Panc1 (cell line): Measurements from ENCODE around the gene TEDC1. TPM values are rescaled to one million over a fixed set of nuclear protein-coding genes. Genes with fewer than 3 reads are reported as not detected.

Experiments used
- ATAC-seq: fragments of 200-7000 bp; cut with Tn5 transposase; 2 replicates; pipeline ENCODE4 v1.9.1; 2020; ENCODE audit warnings: mild to moderate bottlenecking, moderate library complexity
- BruUV-seq: library from RNA; stranded (reverse); fragments of 400-500 nt; replicated peaks from 2 replicates; lab custom pipeline; 2021; lab: Mats Ljungman, UMichigan
- CTCF ChIA-PET: fragments of 300-600 bp; sonication (Branson Sonifier 250); formaldehyde crosslinking; loops from one replicate; lab custom pipeline; 2022; ENCODE audit warnings: antibody characterized with exemption; lab: Charles Lee
- POLR2A ChIA-PET: fragments of 300-600 bp; sonication (Branson Sonifier 250); formaldehyde crosslinking; loops from one replicate; lab custom pipeline; 2022; ENCODE audit warnings: antibody characterized with exemption; lab: Charles Lee
- DNase-seq: peaks from one replicate; pipeline ENCODE4 v3.0.0-alpha.2; 2010; ENCODE audit warnings: low read depth, low spot score
- H3K27ac ChIP-seq: 2 replicates; pipeline ENCODE4 v1.5.1; 2011; ENCODE audit warnings: mild to moderate bottlenecking, low read length, inconsistent platforms
- H3K27me3 ChIP-seq: fragments of 200-500 bp; sonication (Bioruptor generic); 2 replicates; pipeline ENCODE4 v1.6.0; 2014; ENCODE audit warnings: low read length, inconsistent platforms; ENCODE audit not compliant: control insufficient read depth, insufficient read depth
- H3K36me3 ChIP-seq: fragments of 200-500 bp; sonication (Bioruptor generic); 2 replicates; pipeline ENCODE4 v1.5.1; 2014; ENCODE audit warnings: inconsistent platforms, mild to moderate bottlenecking, low read length, moderate library complexity; ENCODE audit not compliant: control insufficient read depth, insufficient read depth
- H3K4me1 ChIP-seq: 2 replicates; pipeline ENCODE4 v1.5.1; 2011; ENCODE audit warnings: inconsistent platforms, mild to moderate bottlenecking, low read length, moderate library complexity; ENCODE audit not compliant: control insufficient read depth, insufficient read depth
- H3K4me3 ChIP-seq, 2 experiments: 2 replicates each; pipeline ENCODE4 v1.5.1; 2011 to 2012; ENCODE audit warnings: low read depth in 2 of 2, low read length in 2 of 2, mild to moderate bottlenecking in 2 of 2, inconsistent platforms in 1 of 2, moderate library complexity in 1 of 2
- H3K9me3 ChIP-seq: fragments of 200-500 bp; sonication (Bioruptor generic); 2 replicates; pipeline ENCODE4 v1.5.1; 2014; ENCODE audit warnings: low read depth, mild to moderate bottlenecking, inconsistent platforms, low read length, moderate library complexity; ENCODE audit not compliant: control insufficient read depth, insufficient read depth
- POLR2AphosphoS5 ChIP-seq: IDR thresholded peaks from 2 replicates; pipeline ENCODE4 v1.6.1; 2012; ENCODE audit warnings: mild to moderate bottlenecking, low read depth, low read length, moderate library complexity
- SIN3A ChIP-seq: IDR thresholded peaks from 2 replicates; pipeline ENCODE4 v1.6.1; 2012; ENCODE audit warnings: low read depth, mild to moderate bottlenecking, low read length, moderate library complexity, borderline replicate concordance; ENCODE audit not compliant: insufficient read depth
- TCF7L2 ChIP-seq: IDR thresholded peaks from 2 replicates; pipeline ENCODE4 v1.6.1; 2011; ENCODE audit warnings: mild to moderate bottlenecking, low read depth, low read length, inconsistent platforms
- in situ Hi-C: cut with HindIII; loops from 2 replicates; pipeline ENCODE4 v1.10.0; 2016; ENCODE audit warnings: low sequenced_read_pairs, low pct_unique_long_range_greater_than_20kb
- intact Hi-C: fragments of 100-400 bp; cut with micrococcal nuclease; formaldehyde crosslinking; loops from one replicate; pipeline ENCODE4 v1.10.0; 2022; ENCODE audit not compliant: unreplicated experiment
- total RNA-seq: library from RNA; stranded (reverse); gene quantifications from one replicate; pipeline ENCODE4 v1.2.1, GENCODE V29; 2021; ENCODE audit not compliant: unreplicated experiment
- TF ChIP-seq, protein P1 (sequence below): fragments of 450-650 bp; IDR thresholded peaks from 2 replicates; pipeline ENCODE4 v1.5.1; 2017; ENCODE audit warnings: mild to moderate bottlenecking
- TF ChIP-seq, protein P2 (sequence below), 2 experiments: IDR thresholded peaks; 2 replicates each; pipeline ENCODE4 v1.6.1; 2011 to 2012; ENCODE audit warnings: low read depth in 2 of 2, control low read depth in 1 of 2, low read length in 1 of 2, mild to moderate bottlenecking in 1 of 2, moderate library complexity in 1 of 2; ENCODE audit not compliant: insufficient read depth in 1 of 2

Gene TEDC1
- total RNA-seq, 1 experiment from 2014 or later, result 47.8 TPM

DNA sequence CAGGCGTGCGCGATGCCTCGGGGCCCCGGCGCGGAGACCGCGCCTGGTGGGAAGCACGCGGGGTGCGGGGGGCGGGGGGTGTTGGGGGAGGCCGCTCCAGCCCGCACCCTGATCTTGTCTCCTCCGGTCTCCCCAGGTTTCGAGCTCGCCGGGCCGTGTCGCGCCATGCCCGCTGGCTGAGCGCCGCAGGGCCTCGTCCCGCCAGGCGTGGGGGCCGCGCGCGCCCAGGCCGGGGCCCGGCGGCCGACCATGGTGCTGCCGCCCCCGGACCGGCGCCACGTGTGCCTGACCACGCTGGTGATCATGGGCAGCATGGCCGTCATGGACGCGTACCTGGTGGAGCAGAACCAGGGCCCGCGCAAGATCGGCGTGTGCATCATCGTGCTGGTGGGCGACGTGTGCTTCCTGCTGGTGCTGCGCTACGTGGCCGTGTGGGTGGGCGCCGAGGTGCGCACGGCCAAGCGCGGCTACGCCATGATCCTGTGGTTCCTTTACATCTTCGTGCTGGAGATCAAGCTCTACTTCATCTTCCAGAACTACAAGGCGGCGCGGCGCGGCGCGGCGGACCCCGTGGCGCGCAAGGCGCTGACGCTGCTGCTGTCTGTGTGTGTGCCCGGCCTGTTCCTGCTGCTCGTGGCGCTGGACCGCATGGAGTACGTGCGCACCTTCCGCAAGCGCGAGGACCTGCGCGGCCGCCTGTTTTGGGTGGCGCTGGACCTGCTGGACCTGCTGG is 37.7 kb downstream of the TEDC1 start:
- no peak for ATAC-seq
- H3K4me3 ChIP-seq, result peak overlapping the region in 1 of 2 experiments; percentile 41; a peak in 1 of 4 replicates
- TF ChIP-seq SIN3A (no peak), TCF7L2 (no peak)
- TF ChIP-seq, protein P1, sequence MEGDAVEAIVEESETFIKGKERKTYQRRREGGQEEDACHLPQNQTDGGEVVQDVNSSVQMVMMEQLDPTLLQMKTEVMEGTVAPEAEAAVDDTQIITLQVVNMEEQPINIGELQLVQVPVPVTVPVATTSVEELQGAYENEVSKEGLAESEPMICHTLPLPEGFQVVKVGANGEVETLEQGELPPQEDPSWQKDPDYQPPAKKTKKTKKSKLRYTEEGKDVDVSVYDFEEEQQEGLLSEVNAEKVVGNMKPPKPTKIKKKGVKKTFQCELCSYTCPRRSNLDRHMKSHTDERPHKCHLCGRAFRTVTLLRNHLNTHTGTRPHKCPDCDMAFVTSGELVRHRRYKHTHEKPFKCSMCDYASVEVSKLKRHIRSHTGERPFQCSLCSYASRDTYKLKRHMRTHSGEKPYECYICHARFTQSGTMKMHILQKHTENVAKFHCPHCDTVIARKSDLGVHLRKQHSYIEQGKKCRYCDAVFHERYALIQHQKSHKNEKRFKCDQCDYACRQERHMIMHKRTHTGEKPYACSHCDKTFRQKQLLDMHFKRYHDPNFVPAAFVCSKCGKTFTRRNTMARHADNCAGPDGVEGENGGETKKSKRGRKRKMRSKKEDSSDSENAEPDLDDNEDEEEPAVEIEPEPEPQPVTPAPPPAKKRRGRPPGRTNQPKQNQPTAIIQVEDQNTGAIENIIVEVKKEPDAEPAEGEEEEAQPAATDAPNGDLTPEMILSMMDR, result peak; percentile 50
- no TSS peak for BruUV-seq
- CTCF ChIA-PET, result interaction anchor here (0.6 to 1.0 kb wide), 2 partner anchors 39 to 59 kb away, joined by 3 to 5 read pairs; no protein-coding TSS in a partner anchor
- H3K27ac ChIP-seq, result no peak overlapping the region
- no peak for DNase-seq
- no peaks in the 10 kb centered on the region for H3K4me1 ChIP-seq
- no peaks in the 10 kb centered on the region for H3K27me3 ChIP-seq
- POLR2A ChIA-PET, result no interaction called here
- H3K9me3 ChIP-seq, result no peaks in the 10 kb centered on the region
- H3K36me3 ChIP-seq, result no peaks in the 10 kb centered on the region
- in situ Hi-C loops, result no loop called here
- intact Hi-C loops, result no loop called here

DNA sequence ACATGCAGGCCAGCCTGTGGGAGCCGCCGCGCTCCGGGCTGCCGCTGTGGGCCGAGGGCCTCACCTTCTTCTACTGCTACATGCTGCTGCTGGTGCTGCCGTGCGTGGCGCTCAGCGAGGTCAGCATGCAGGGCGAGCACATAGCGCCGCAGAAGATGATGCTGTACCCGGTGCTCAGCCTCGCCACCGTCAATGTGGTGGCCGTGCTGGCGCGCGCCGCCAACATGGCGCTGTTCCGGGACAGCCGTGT is 38.2 kb downstream of the TEDC1 start:
- no peaks in the 10 kb centered on the region for H3K27me3 ChIP-seq
- in situ Hi-C loops (no loop called here), intact Hi-C loops (no loop called here)
- no peaks in the 10 kb centered on the region for H3K36me3 ChIP-seq
- TF ChIP-seq POLR2AphosphoS5 (no peak), TCF7L2 (no peak), SIN3A (no peak)
- TF ChIP-seq, protein P2, sequence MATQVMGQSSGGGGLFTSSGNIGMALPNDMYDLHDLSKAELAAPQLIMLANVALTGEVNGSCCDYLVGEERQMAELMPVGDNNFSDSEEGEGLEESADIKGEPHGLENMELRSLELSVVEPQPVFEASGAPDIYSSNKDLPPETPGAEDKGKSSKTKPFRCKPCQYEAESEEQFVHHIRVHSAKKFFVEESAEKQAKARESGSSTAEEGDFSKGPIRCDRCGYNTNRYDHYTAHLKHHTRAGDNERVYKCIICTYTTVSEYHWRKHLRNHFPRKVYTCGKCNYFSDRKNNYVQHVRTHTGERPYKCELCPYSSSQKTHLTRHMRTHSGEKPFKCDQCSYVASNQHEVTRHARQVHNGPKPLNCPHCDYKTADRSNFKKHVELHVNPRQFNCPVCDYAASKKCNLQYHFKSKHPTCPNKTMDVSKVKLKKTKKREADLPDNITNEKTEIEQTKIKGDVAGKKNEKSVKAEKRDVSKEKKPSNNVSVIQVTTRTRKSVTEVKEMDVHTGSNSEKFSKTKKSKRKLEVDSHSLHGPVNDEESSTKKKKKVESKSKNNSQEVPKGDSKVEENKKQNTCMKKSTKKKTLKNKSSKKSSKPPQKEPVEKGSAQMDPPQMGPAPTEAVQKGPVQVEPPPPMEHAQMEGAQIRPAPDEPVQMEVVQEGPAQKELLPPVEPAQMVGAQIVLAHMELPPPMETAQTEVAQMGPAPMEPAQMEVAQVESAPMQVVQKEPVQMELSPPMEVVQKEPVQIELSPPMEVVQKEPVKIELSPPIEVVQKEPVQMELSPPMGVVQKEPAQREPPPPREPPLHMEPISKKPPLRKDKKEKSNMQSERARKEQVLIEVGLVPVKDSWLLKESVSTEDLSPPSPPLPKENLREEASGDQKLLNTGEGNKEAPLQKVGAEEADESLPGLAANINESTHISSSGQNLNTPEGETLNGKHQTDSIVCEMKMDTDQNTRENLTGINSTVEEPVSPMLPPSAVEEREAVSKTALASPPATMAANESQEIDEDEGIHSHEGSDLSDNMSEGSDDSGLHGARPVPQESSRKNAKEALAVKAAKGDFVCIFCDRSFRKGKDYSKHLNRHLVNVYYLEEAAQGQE (IDR thresholded peaks at IDR 0.05; ENCODE audit: insufficient read depth in 1 of 2, low read depth in 2 of 2, low read length in 1 of 2), result no peak
- TF ChIP-seq, protein P1, result no peak
- no peak for ATAC-seq
- no TSS peak for BruUV-seq
- ChIA-PET POLR2A (no interaction called here), CTCF (no interaction called here)
- H3K27ac ChIP-seq, result no peak overlapping the region
- no peaks in the 10 kb centered on the region for H3K4me1 ChIP-seq
- no peaks in the 10 kb centered on the region for H3K9me3 ChIP-seq
- no peak for DNase-seq
- H3K4me3 ChIP-seq, result no peak overlapping the region
